NCI-H128 (cell line): Measurements from ENCODE around the gene CHDH.

ENCODE experiments used
- DNase-seq: peaks from one replicate; lab custom pipeline; 2025; ENCODE audit not compliant: unreplicated experiment; lab: John Stamatoyannopoulos, UW

CHDH gene

GRCh38 chr3:53856964-53857363 lies 10.7 kb upstream of the CHDH start:
- no peak for DNase-seq

GRCh38 chr3:53850895-53851294 lies 4.7 kb upstream of the CHDH start:
- DNase-seq, result no peak

- DNase-seq, result no peak
Observed at GRCh38 chr3:53849916-53850315, 3.7 kb upstream of the CHDH start.

- no peak for DNase-seq
Observed at GRCh38 chr3:53846851-53847155, 584 bp upstream of the CHDH start.

- DNase-seq, result no peak
Observed at GRCh38 chr3:53845881-53846133, 412 bp downstream of the CHDH start.

- DNase-seq, result no peak
Observed at GRCh38 chr3:53845103-53845880, 927 bp downstream of the CHDH start.

GRCh38 chr3:53844262-53845102 lies 1.7 kb downstream of the CHDH start:
- DNase-seq, result no peak

- DNase-seq, result no peak
Observed at GRCh38 chr3:53843195-53844177, 2.7 kb downstream of the CHDH start.

- no peak for DNase-seq
Observed at GRCh38 chr3:53842436-53843194, 3.6 kb downstream of the CHDH start.

GRCh38 chr3:53841296-53841695 lies 4.9 kb downstream of the CHDH start:
- no peak for DNase-seq

- DNase-seq, result no peak
Observed at GRCh38 chr3:53837331-53837730, 8.9 kb downstream of the CHDH start.

GRCh38 chr3:53836084-53836872 lies 9.9 kb downstream of the CHDH start:
- DNase-seq, result no peak

GRCh38 chr3:53835257-53835656 lies 11.0 kb downstream of the CHDH start:
- no peak for DNase-seq

GRCh38 chr3:53834429-53835095 lies 11.7 kb downstream of the CHDH start:
- no peak for DNase-seq

- no peak for DNase-seq
Observed at GRCh38 chr3:53833700-53834099, 12.5 kb downstream of the CHDH start.

- DNase-seq, result no peak
Observed at GRCh38 chr3:53833053-53833645, 13.1 kb downstream of the CHDH start.

GRCh38 chr3:53830944-53831343 lies 15.3 kb downstream of the CHDH start:
- no peak for DNase-seq

GRCh38 chr3:53829605-53830004 lies 16.6 kb downstream of the CHDH start:
- DNase-seq, result no peak

- DNase-seq, result no peak
Observed at GRCh38 chr3:53828581-53828980, 17.6 kb downstream of the CHDH start.
